MG63 (cell line): ENCODE data around the gene PHAX. TPM values are rescaled to one million over a fixed set of nuclear protein-coding genes. Genes with fewer than 3 reads are reported as not detected.
"Not testable (repeated sequence)": the region's sequence is repeated elsewhere in the genome, so short reads cannot be mapped to it uniquely, and the experiment has no call there.

Experiments used
- DNase-seq: peaks from one replicate; pipeline ENCODE4 v3.0.0-alpha.2; 2020
- H3K27me3 ChIP-seq: fragments of 250-450 bp; sonication (Bioruptor Pico); 2 replicates; pipeline ENCODE4 v1.5.1; 2020; ENCODE audit warnings: mild to moderate bottlenecking, moderate library complexity
- H3K36me3 ChIP-seq: fragments of 250-450 bp; sonication (Bioruptor Pico); 2 replicates; pipeline ENCODE4 v1.5.1; 2020; ENCODE audit warnings: mild to moderate bottlenecking, moderate library complexity
- H3K4me3 ChIP-seq: fragments of 250-450 bp; sonication (Bioruptor Pico); 2 replicates; pipeline ENCODE4 v1.5.1; 2020; ENCODE audit warnings: mild to moderate bottlenecking, moderate library complexity
- H3K9me3 ChIP-seq: fragments of 250-450 bp; sonication (Bioruptor Pico); 2 replicates; pipeline ENCODE4 v1.5.1; 2020; ENCODE audit warnings: mild to moderate bottlenecking, moderate library complexity
- total RNA-seq: library from RNA; depleted of rRNA; stranded (reverse); fragments of >200 nt; shearing (Covaris generic); gene quantifications from 2 replicates; pipeline ENCODE4 v1.2.3, GENCODE V29; 2014; ENCODE audit warnings: low replicate concordance

Gene PHAX
- total RNA-seq, 1 experiment from 2014 or later: 65.1 TPM

DNA sequence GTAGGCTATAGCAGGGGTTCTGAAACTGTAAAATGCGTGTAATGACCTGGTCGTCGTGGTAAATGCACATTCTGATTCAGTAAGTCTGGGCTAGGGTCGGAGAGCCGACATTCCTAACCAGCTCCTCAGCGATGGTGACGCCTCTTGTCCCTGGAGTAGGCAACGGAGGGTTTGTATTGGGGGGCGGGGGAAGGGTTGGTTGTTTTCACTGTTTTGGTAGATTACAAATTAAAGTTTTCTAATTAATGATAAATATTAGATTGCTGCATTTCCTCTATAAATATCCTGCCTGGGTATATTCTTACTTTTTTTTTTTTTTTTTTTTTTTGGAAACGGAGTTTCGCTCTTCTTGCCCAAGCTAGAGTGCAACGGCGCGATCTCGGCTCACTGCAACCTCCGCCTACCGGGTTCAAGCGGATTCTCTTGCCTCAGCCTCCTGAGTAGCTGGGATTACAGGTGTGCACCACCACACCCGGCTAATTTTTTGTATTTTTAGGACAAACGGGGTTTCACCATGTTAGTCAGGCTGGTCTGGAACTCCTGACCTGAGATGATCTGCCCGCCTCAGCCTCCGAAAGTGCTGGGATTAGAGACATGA is 5.2 kb upstream of the PHAX start:
- DNase-seq: no peak
- H3K9me3 ChIP-seq: no peaks in the 10 kb centered on the region
- H3K36me3 ChIP-seq: peaks cover 22% of the 10 kb centered on the region
- H3K27me3 ChIP-seq: no peaks in the 10 kb centered on the region
- peak overlapping the region; percentile 70 for H3K4me3 ChIP-seq

DNA sequence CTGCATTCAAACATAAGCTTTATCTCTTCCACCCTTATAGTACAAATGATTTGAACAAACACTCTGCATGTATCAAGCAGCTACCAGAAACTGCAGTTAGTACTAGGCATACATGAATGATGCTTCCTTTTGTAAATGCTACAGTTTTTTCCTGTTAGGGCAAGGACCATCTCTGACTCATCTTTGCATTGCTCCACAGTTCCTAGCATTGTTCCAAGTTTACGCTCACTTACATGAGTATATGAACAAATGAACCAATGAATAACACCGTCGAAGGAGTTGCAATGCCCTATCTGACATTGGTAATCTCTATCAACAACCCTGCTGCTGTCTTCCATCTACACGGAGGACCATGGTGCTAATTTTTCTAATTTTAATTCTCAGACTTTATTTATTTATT is 3.6 kb upstream of the PHAX start:
- H3K27me3 ChIP-seq: no peaks in the 10 kb centered on the region
- peaks cover 12% of the 10 kb centered on the region for H3K36me3 ChIP-seq
- peak; percentile 18 for DNase-seq
- no peak overlapping the region for H3K4me3 ChIP-seq
- H3K9me3 ChIP-seq: no peaks in the 10 kb centered on the region

DNA sequence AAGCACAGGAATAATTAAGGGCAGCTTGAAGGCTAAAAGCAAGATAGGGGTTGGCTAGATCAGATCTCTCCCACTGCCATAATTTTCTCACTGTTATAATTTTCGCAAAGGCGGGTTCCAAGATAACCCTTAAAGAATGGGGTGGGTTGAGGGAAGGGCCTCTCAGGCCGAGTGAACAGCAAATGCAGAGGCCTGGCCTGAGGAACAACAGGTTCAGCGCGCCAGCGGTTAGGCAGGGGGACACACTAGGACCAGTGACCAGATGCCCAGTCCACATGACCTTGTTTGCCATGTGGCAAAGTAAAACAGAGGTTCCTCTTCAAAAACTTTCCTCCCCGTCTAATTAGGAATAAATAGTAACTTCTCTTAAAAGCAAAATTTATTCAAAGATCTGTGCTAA is 1.2 kb upstream of the PHAX start:
- DNase-seq: no peak
- no peaks in the 10 kb centered on the region for H3K27me3 ChIP-seq
- H3K4me3 ChIP-seq: no peak overlapping the region
- H3K36me3 ChIP-seq: peaks cover 17% of the 10 kb centered on the region
- no peaks in the 10 kb centered on the region for H3K9me3 ChIP-seq

DNA sequence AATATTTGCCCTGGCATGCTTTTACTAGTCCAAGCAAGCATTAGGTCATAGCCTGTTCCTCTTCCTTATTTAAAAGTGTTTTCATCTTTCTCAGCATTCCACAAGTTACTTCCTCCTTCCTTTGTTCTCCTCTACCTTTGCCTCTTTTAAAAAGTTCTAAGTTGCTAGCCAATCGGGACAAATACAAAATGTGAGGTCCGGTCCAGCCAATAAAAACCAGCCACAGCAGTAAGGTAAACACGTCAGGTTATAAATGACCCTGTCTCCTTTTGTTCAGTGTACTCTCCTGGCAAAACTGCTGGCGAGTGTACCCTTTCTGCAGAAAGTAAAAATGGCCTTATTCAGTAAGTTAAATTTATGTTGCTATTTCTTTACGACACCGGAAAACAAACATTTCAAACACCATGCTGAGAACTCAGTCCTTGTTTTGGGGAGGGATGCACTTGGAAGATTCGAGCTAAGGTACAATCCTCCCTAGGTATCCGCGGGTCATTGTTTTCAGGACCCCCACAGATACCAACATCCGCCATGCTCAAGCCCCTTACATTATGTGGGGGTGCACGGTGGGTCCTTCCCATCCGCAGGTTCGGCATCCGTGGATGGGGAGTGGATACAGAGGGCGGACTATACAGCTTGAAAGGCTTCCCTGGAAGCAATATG is 646 bp upstream of the PHAX start:
- peaks cover 23% of the 10 kb centered on the region for H3K36me3 ChIP-seq
- H3K27me3 ChIP-seq, DNase-seq, H3K9me3 ChIP-seq: not testable (repeated sequence)
- peak overlapping the region; percentile 95 for H3K4me3 ChIP-seq

DNA sequence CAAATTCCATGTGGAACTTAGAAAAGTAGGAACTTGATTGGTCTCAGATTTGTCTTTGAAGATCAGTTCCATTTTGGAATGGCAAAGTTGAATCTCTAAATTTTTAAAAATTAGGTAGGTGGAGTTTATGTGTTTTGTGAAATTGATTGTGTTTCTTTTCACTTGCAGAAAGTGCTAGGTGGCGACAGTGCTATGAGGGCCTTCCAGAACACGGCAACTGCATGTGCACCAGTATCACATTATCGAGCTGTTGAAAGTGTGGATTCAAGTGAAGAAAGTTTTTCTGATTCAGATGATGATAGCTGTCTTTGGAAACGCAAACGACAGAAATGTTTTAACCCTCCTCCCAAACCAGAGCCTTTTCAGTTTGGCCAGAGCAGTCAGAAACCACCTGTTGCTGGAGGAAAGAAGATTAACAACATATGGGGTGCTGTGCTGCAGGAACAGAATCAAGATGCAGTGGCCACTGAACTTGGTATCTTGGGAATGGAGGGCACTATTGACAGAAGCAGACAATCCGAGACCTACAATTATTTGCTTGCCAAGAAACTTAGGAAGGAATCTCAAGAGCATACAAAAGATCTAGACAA is 2.8 kb downstream of the PHAX start:
- Histone ChIP-seq H3K27me3 (no peaks in the 10 kb centered on the region), H3K4me3 (no peak overlapping the region), H3K36me3 (peaks cover 54% of the 10 kb centered on the region), H3K9me3 (no peaks in the 10 kb centered on the region)
- no peak for DNase-seq

DNA sequence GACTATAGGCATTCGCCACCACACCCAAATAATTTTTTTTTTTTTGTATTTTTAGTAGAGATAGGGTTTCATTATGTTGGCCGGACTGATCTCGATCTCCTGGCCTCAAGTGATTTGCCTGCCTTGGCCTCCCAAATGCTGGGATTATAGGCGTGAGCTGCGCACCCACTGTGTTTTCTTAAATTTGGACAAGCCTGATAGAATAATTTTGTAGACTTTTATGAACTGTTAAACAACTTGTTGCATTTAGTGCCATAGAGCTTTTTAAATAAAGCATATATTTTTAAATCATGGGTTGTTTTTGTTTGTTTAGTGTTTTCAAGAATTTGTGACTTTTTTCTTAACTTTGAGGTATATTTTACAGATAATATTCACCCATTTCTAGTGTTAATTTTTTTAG is 4.8 kb downstream of the PHAX start:
- no peak overlapping the region for H3K4me3 ChIP-seq
- H3K27me3 ChIP-seq: no peaks in the 10 kb centered on the region
- DNase-seq: no peak
- no peaks in the 10 kb centered on the region for H3K9me3 ChIP-seq
- H3K36me3 ChIP-seq: peaks cover 69% of the 10 kb centered on the region

DNA sequence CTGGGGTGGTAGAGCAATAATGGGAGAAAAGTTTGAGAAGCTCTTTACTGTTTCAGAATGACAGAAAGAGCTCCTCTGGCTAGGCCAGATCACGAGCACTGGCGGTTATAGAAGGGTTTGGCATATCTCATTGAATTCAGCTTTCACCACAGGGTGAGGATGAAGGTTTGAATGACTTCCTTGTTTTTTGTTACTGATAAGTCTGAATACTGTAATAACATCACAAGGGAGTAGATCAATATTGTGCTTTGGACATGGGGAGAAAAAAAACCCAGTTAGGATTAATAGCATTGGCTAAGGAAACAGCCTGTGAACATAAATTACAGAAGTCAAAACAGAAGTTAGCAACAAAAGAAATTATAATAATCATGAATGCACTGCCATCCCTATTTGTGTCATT is 9.4 kb downstream of the PHAX start:
- Histone ChIP-seq H3K27me3 (no peaks in the 10 kb centered on the region), H3K4me3 (no peak overlapping the region), H3K9me3 (no peaks in the 10 kb centered on the region), H3K36me3 (peaks cover 73% of the 10 kb centered on the region)
- no peak for DNase-seq

DNA sequence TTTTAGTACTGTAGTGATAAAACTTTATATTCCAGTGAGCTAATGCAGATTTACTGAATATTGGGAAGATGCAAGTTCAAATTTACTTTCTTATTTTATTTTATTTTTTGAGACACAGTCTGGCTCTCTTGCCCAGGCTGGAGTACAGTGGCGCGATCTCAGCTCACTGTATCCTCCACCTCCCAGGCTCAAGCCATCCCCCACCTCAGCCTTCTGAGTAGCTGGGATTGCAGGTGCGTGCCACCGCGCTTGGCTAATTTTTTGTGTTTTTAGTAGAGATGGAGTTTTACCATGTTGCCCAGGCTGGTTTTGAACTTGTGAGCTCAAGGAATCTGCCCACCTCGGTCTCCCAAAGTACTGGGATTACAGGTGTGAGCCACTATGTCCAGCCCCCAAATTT is 9.9 kb downstream of the PHAX start:
- Histone ChIP-seq H3K36me3 (peaks cover 73% of the 10 kb centered on the region), H3K27me3 (no peaks in the 10 kb centered on the region), H3K9me3 (no peaks in the 10 kb centered on the region), H3K4me3 (no peak overlapping the region)
- no peak for DNase-seq

DNA sequence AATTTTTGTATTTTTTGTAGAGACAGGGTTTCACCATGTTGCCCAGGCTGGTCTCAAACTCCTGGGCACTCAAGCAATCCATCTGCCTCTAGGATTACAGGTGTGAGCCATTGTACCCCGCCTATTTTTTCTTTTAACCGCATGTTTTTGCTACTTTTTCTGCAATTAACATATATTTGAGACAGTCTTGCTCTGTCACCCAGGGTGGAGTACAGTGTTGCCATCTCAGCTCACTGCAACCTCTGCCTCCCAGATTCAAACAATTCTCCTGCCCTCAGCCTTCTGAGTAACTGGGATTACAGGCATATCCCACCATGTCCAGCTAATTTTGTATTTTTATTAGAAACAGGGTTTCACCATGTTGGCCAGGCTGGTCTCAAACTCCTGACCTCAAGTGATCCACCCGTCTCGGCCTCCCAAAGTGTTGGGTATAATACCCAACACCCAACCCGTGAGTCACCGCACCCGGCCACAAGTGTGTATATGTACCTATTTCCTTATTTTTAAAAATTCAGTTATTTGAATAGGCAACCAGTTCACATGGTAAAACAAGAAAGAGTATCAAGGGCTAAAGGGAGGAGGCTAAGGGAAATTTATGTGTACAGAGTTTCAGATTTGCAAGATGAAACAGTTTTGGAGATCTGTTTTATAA is 13.3 kb downstream of the PHAX start:
- Histone ChIP-seq H3K4me3 (no peak overlapping the region), H3K9me3 (no peaks in the 10 kb centered on the region), H3K27me3 (no peaks in the 10 kb centered on the region), H3K36me3 (peaks cover 72% of the 10 kb centered on the region)
- no peak for DNase-seq

DNA sequence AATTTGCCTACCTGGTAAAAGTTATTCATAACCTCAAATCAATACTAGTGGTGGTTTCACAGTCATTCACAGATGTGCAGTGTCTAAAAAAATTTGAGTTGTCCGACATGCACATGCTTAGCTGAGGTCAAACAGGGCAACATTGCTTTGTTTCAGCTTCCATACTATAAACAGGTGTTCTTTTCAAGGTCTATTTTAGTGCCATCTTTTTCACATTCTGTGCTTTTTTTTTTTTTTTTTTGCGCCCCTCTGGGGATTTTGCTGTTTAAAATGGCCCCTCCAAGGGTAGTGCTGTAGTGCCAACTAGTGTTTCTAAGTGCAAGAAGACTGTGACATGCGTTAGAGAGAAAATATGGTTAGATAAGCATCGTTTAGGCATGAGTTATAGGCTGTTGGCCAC is 14.5 kb downstream of the PHAX start:
- Histone ChIP-seq H3K36me3 (peaks cover 65% of the 10 kb centered on the region), H3K27me3 (no peaks in the 10 kb centered on the region), H3K9me3 (no peaks in the 10 kb centered on the region), H3K4me3 (no peak overlapping the region)
- no peak for DNase-seq

DNA sequence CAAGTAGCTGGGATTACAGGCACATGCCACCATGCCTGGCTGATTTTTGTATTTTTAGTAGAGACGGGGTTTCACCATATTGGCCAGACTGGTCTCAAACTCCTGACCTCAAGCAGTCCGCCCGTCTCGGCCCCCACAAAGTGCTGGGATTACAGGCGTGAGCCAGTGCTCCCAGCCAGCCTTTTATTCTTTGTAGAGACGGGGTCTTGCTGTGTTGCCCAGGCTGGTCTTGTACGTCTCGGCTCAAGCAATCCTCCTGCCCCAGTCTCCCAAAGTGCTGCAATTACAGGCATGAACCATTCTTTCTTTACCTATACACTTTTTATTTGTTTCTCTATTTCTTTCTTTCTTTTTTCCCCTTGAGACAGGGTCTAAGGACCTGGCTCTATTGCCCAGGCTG is 16.9 kb downstream of the PHAX start:
- H3K27me3 ChIP-seq, H3K9me3 ChIP-seq, DNase-seq, H3K4me3 ChIP-seq: not testable (repeated sequence)
- H3K36me3 ChIP-seq: peaks cover 55% of the 10 kb centered on the region

DNA sequence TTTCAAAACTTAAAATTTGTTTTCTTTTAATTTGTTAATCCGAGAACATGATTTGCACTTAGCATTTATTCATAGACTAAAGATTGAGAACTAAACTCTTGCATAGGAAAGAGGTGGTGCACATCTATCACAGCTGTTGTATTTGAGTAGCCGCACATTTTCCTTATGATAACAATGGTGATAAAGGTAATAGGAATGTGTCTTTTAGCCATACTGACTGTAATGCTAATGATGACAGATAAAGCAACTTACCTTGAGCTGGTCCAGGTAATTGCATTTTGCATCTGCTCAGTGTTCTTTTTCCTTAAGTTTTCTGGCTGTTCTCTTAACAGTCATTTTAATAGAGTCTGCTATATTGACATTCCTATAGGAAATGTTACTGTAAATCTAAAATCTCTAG is 19.0 kb downstream of the PHAX start:
- no peak overlapping the region for H3K4me3 ChIP-seq
- H3K36me3 ChIP-seq: peaks cover 56% of the 10 kb centered on the region
- no peak for DNase-seq
- H3K9me3 ChIP-seq: no peaks in the 10 kb centered on the region
- no peaks in the 10 kb centered on the region for H3K27me3 ChIP-seq

DNA sequence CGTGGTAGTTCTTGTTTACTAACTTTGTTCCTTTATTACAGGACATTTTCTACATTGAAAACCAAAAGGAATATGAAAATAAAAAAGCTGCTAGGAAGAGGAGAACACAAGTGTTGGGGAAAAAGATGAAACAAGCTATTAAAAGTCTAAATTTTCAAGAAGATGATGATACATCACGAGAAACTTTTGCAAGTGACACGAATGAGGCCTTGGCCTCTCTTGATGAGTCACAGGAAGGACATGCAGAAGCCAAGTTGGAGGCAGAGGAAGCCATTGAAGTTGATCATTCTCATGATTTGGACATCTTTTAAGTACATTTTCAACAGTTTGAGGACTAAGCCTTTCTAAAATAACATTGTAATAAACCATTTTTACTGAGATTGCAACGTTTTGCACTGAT is 23.8 kb downstream of the PHAX start:
- peak; percentile 58 for DNase-seq
- H3K27me3 ChIP-seq: no peaks in the 10 kb centered on the region
- no peaks in the 10 kb centered on the region for H3K9me3 ChIP-seq
- peaks cover 46% of the 10 kb centered on the region for H3K36me3 ChIP-seq
- no peak overlapping the region for H3K4me3 ChIP-seq

DNA sequence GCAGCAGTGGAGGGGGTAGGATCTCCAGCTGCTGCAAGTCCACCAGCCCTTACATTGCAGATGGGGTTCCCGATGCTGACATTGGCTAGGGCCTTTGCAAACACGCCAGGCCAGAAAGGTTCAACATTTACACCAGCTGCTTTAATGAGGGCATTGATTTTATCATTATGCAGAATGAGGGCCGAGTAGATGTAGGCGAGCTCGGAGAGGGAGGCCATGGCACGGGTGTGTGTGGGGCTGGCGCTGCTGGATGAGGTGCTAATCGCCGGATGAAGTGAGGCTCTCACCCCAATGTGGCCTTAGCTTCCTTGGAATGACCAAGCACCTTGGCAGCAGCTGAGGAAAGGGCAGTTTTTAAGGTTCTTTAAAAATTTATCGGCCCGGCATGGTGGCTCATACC is 27.4 kb downstream of the PHAX start:
- DNase-seq: no peak
- H3K4me3 ChIP-seq: no peak overlapping the region
- H3K9me3 ChIP-seq: no peaks in the 10 kb centered on the region
- H3K36me3 ChIP-seq: peaks cover 37% of the 10 kb centered on the region
- H3K27me3 ChIP-seq: no peaks in the 10 kb centered on the region

DNA sequence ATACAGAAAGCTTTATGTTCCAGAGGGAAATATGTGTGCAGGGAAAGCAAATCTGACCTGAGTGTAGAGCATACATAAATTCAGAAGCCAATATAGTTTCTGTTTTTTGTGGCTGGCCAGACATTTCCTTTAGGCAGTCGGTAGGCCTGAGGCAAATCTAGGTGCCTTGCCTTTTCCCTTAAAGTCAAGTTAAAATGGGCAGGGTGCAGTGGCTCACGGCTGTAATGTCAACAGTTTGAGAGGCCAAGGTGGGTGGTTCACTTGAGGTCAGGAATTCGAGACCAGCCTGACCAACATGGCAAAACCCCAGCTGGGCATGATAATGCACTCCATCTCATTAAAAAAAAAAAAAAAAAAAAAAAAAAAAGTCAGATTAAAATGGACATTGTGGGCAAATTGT is 31.2 kb downstream of the PHAX start:
- H3K4me3 ChIP-seq: no peak overlapping the region

DNA sequence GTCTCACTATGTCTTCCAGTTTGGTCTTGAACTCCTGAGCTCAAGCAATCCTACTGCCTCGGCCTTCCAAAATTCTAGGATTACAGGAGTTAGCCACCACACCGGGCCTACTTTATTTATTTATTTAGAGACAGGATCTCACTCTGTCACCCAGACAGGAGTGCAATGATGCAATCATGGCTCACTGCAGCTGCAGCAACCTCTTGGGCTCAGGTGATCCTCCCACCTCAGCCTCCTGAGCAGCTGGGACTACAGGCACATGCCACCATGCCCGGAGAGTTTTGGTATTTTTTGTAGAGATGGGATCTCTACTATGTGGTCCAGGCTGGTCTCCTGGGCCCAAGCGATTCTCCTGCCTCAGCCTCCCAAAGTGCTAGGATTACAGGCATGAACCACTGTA is 32.8 kb downstream of the PHAX start:
- no peaks in the 10 kb centered on the region; the same call in 1 of the 2 replicates for H3K9me3 ChIP-seq
- no peaks in the 10 kb centered on the region for H3K36me3 ChIP-seq
- no peak for DNase-seq
- H3K27me3 ChIP-seq: peaks cover 4% of the 10 kb centered on the region; the same call in 1 of the 2 replicates
- no peak overlapping the region for H3K4me3 ChIP-seq

More for the DNA sequence above, 31.2 kb downstream of the PHAX start:
- H3K9me3 ChIP-seq: no peaks in the 10 kb centered on the region
- H3K36me3 ChIP-seq: peaks cover 8% of the 10 kb centered on the region
- DNase-seq: no peak
- H3K27me3 ChIP-seq: peaks cover 4% of the 10 kb centered on the region; the same call in 1 of the 2 replicates

DNA sequence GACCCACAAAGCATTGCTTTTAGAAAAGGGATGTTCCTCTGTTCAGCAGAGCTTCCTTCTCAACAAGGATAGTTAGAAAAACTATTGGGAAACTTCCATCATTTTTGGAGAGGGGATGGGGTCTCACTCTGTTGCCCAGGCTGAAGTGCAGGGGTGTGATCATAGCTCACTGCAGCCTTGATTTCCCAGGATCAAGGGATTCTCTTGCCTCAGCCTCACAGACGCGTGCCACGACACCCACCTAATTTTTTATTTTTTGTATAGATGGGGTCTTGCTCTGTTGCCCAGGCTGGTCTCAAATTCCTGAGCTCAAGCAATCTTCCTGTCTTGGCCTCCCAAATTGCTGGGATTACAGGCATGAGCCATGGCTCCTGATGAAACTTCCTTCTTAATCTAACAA is 34.8 kb downstream of the PHAX start:
- DNase-seq: no peak
- H3K9me3 ChIP-seq: no peaks in the 10 kb centered on the region; the same call in 1 of the 2 replicates
- H3K36me3 ChIP-seq: no peaks in the 10 kb centered on the region
- peaks cover 4% of the 10 kb centered on the region; the same call in 1 of the 2 replicates for H3K27me3 ChIP-seq
- no peak overlapping the region for H3K4me3 ChIP-seq
